Skeletal muscle tissue (tissue), 4 donors: ENCODE data around the gene SPG7. TPM values are rescaled to one million over a fixed set of nuclear protein-coding genes. Genes with fewer than 3 reads are reported as not detected.

ENCODE experiments used
- H3K27ac ChIP-seq: one replicate; pipeline ENCODE4 v1.7.0; 2013; ENCODE audit warnings: mild to moderate bottlenecking, low read depth, low read length, inconsistent platforms
- H3K27me3 ChIP-seq, 3 donors: one replicate each; pipeline ENCODE4 v1.7.0; 2013; ENCODE audit warnings: low read length in 3 of 3; ENCODE audit not compliant: control insufficient read depth in 3 of 3, insufficient read depth in 3 of 3
- H3K36me3 ChIP-seq, 3 donors: one replicate each; pipeline ENCODE4 v1.7.0; 2013; ENCODE audit warnings: low read length in 3 of 3; ENCODE audit not compliant: control insufficient read depth in 3 of 3, insufficient read depth in 3 of 3
- H3K4me1 ChIP-seq, 3 donors: one replicate each; pipeline ENCODE4 v1.7.0; 2013; ENCODE audit warnings: low read length in 3 of 3, mild to moderate bottlenecking in 3 of 3; ENCODE audit not compliant: control insufficient read depth in 3 of 3, insufficient read depth in 3 of 3
- H3K4me3 ChIP-seq, 3 donors: one replicate each; pipeline ENCODE4 v1.7.0; 2013; ENCODE audit warnings: low read length in 3 of 3
- H3K9ac ChIP-seq, 3 donors: one replicate each; pipeline ENCODE4 v1.7.0; 2013; ENCODE audit warnings: low read length in 3 of 3, mild to moderate bottlenecking in 3 of 3, moderate library complexity in 2 of 3, low read depth in 1 of 3
- H3K9me3 ChIP-seq, 3 donors: one replicate each; pipeline ENCODE4 v1.7.0; 2013; ENCODE audit warnings: low read length in 3 of 3; ENCODE audit not compliant: control insufficient read depth in 3 of 3
- total RNA-seq: library from RNA; depleted of rRNA; stranded (reverse); fragments of >200 nt; gene quantifications from one replicate; pipeline ENCODE4 v1.2.3, GENCODE V29; 2014
- donor health status: Osteomylitis.

The SPG7 gene
- total RNA-seq, 1 donor from 2014 or later = 83.0 TPM

DNA sequence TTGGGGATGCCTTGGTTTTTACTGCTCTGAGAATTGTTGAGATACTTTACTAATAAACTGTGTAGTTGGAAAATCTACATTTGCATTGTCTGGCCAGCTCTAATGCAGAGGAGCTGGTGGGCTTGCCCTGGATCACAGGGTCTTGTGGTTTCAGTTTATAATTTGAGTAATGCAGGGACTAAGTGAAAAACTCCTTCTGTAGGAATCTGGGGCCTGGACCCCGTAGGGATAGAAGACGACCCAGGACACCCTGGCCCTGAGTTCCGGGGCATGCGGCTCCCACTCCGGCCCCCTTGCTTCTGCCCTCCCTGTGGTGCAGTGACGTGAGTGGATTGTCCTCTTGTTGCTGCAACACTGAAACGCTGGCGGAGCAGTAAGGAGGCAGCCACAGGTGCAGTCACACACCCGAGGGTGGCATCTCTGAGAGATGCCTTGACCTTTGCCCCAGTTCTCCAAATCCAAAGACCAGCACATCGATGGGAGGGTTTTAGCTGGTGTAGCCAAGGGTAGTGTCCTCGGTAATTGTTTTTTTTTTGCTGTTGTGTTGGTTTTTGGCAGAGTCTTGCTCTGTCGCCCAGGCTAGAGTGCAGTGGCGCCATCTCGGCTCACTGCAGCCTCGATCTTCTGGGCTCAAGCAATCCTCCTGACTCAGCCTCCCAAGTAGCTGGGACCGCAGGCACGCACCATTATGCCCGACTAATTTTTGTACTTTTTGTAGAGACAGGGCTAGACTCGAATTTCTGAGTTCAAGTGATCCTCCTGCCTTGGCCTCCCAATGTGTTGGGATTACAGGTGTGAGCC is 49.7 kb downstream of the SPG7 start:
- Histone ChIP-seq H3K36me3 (peaks cover 39 to 57% (median 42%) of the 10 kb centered on the region in 3 donors), H3K27ac (no peak overlapping the region), H3K9ac (no peak overlapping the region), H3K4me3 (no peak overlapping the region), H3K9me3 (no peaks in the 10 kb centered on the region), H3K27me3 (no peaks in the 10 kb centered on the region), H3K4me1 (peaks cover 17 to 24% (median 18%) of the 10 kb centered on the region in 3 donors)

DNA sequence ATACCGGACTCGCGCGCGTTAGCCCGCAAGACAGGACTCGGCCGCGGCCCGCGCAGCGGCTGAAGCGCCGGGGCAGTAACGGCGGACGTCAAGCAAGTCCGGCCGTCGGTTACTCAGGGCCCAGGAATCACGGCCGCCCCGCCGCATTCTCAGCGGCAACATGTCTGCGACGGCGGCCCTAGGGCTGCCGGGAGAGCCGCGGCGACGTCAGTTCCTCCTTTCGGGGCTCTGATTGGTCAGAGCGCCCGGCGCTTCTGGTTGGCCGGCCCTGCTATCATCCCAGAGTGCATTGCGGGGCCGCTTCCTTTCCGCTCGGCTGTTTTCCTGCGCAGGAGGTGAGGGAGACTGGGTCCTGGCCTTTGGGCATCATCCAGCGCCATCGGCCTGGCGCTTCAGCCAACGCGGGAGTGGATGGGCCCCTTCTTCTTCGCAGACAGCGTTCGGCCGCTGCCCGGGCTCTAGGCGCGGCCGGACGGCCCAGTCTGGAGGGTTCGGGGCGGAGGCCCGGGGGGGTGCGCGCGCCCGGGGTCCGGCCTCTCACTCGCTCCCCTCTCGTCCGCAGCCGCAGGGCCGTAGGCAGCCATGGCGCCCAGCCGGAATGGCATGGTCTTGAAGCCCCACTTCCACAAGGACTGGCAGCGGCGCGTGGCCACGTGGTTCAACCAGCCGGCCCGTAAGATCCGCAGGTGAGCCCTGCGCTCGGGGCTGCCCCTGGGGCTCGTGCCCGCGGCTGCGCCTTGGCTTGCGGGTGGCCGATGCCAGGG is 52.4 kb downstream of the SPG7 start, which contains the start of gene RPL13:
TSS of gene RPL13 (plus strand) at position 305 of the 764 bp plus-strand sequence. CDS start at position 583, 278 bp downstream.
- H3K4me1 ChIP-seq = peaks cover 27 to 49% (median 35%) of the 10 kb centered on the region in 3 donors

DNA sequence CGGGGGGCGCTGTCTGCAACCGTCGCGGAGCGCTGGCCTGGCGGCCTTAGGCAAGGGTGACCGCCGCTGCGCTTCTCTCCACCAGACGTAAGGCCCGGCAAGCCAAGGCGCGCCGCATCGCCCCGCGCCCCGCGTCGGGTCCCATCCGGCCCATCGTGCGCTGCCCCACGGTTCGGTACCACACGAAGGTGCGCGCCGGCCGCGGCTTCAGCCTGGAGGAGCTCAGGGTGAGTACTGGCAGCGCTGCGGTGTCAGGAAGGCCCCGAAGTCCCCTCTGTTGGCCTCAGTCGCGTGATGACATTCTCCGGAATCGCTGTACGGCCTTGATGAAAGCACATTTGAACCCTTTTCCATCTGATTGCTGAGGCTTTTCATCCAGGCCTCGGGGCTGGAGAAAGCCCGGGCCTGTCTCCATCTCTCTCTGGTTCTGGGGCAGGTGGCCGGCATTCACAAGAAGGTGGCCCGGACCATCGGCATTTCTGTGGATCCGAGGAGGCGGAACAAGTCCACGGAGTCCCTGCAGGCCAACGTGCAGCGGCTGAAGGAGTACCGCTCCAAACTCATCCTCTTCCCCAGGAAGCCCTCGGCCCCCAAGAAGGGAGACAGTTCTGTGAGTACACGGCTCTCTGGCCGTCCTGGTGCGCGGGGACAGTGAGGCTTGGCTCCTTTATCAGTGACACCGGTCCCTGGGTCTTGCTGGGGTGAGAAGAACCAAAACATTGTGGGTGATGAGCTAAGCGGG is 53.1 kb downstream of the SPG7 start:
- H3K9me3 ChIP-seq = no peaks in the 10 kb centered on the region
- peak overlapping the region; percentile 95 to 99 (median 97) for H3K9ac ChIP-seq
- no peaks in the 10 kb centered on the region for H3K27me3 ChIP-seq
- H3K4me1 ChIP-seq = peaks cover 34 to 56% (median 42%) of the 10 kb centered on the region in 3 donors
- peak overlapping the region; percentile 95 for H3K27ac ChIP-seq
- peak overlapping the region; percentile 80 to 89 (median 88) for H3K4me3 ChIP-seq
- peaks cover 34 to 50% (median 44%) of the 10 kb centered on the region in 3 donors for H3K36me3 ChIP-seq

More for the DNA sequence above, 52.4 kb downstream of the SPG7 start, which contains the start of gene RPL13:
- peaks cover 42 to 57% (median 51%) of the 10 kb centered on the region in 3 donors for H3K36me3 ChIP-seq
- H3K9me3 ChIP-seq = no peaks in the 10 kb centered on the region
- peak within 1 kb of the TSS; percentile 88 to 89 (median 89) for H3K4me3 ChIP-seq
- peak within 1 kb of the TSS; percentile 95 to 99 (median 97) for H3K9ac ChIP-seq
- no peaks in the 10 kb centered on the region for H3K27me3 ChIP-seq
- peak within 1 kb of the TSS; percentile 95 for H3K27ac ChIP-seq

DNA sequence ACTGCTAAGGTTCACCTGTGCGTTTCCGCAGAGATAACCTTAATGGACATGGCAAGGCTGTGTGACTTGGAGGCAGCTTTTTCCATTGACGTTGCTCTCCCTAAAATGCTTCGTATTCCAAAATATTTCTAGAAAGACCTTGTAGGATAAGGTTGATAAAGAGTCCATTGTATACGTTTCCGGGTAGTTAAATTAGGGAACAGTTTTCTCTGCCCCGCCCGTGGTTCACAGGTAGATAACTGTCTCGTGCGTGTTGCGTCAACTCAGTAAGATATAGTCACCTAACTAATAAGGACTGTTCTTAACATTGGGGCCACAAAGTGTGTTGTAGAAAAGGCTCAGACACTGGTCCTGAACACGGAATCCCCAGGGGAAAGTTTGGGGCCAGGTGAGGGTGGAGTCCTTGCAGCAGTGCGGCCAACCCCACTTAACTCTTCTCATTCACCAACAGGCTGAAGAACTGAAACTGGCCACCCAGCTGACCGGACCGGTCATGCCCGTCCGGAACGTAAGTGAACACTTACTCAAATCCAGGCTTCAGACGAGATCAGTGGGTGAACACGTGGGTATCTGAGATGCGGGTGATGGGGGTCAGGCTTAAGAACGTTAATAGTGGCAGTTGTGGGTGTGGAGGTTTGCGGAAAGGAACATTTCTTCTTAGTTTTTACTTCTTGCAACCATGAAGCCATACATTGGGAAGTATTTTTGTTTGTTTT is 53.8 kb downstream of the SPG7 start:
- H3K4me1 ChIP-seq = peaks cover 34 to 56% (median 44%) of the 10 kb centered on the region in 3 donors
- H3K4me3 ChIP-seq = peak overlapping the region; percentile 80 to 89 (median 88)
- peak overlapping the region; percentile 95 for H3K27ac ChIP-seq
- no peaks in the 10 kb centered on the region for H3K9me3 ChIP-seq
- H3K27me3 ChIP-seq = no peaks in the 10 kb centered on the region
- peak overlapping the region; percentile 95 to 99 (median 97) for H3K9ac ChIP-seq
- H3K36me3 ChIP-seq = peaks cover 33 to 45% (median 38%) of the 10 kb centered on the region in 3 donors

DNA sequence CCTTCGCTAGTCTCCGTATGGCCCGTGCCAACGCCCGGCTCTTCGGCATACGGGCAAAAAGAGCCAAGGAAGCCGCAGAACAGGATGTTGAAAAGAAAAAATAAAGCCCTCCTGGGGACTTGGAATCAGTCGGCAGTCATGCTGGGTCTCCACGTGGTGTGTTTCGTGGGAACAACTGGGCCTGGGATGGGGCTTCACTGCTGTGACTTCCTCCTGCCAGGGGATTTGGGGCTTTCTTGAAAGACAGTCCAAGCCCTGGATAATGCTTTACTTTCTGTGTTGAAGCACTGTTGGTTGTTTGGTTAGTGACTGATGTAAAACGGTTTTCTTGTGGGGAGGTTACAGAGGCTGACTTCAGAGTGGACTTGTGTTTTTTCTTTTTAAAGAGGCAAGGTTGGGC is 54.7 kb downstream of the SPG7 start:
- no peak overlapping the region for H3K9ac ChIP-seq
- H3K4me3 ChIP-seq = no peak overlapping the region
- H3K27me3 ChIP-seq = peaks cover 0 to under 1% (median 0%) of the 10 kb centered on the region in 3 donors
- H3K4me1 ChIP-seq = peaks cover 34 to 56% (median 44%) of the 10 kb centered on the region in 3 donors
- H3K9me3 ChIP-seq = no peaks in the 10 kb centered on the region
- H3K36me3 ChIP-seq = peaks cover 33 to 40% (median 34%) of the 10 kb centered on the region in 3 donors
- H3K27ac ChIP-seq = no peak overlapping the region

DNA sequence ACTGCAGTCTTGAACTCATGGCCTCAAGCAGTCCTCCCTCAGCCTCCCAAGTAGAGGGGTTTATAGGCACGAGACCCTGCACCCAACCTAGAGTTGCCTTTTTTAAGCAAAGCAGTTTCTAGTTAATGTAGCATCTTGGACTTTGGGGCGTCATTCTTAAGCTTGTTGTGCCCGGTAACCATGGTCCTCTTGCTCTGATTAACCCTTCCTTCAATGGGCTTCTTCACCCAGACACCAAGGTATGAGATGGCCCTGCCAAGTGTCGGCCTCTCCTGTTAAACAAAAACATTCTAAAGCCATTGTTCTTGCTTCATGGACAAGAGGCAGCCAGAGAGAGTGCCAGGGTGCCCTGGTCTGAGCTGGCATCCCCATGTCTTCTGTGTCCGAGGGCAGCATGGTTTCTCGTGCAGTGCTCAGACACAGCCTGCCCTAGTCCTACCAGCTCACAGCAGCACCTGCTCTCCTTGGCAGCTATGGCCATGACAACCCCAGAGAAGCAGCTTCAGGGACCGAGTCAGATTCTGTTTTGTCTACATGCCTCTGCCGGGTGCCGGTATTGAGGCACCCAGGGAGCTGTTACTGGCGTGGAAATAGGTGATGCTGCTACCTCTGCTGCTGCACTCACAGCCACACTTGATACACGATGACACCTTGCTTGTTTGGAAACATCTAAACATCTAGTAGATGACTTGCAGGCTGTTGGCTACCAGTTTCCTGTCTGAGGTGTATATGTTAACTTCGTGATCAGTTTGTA is 55.6 kb downstream of the SPG7 start:
- no peaks in the 10 kb centered on the region for H3K9me3 ChIP-seq
- peaks cover 34 to 56% (median 44%) of the 10 kb centered on the region in 3 donors for H3K4me1 ChIP-seq
- no peak overlapping the region for H3K27ac ChIP-seq
- H3K9ac ChIP-seq = peak overlapping the region in 2 of 3 donors; percentile 7 to 50
- H3K4me3 ChIP-seq = peak overlapping the region in 1 of 3 donors; percentile 22
- H3K36me3 ChIP-seq = peaks cover 33 to 40% (median 34%) of the 10 kb centered on the region in 3 donors
- H3K27me3 ChIP-seq = peaks cover 0 to 3% (median 0%) of the 10 kb centered on the region in 3 donors

DNA sequence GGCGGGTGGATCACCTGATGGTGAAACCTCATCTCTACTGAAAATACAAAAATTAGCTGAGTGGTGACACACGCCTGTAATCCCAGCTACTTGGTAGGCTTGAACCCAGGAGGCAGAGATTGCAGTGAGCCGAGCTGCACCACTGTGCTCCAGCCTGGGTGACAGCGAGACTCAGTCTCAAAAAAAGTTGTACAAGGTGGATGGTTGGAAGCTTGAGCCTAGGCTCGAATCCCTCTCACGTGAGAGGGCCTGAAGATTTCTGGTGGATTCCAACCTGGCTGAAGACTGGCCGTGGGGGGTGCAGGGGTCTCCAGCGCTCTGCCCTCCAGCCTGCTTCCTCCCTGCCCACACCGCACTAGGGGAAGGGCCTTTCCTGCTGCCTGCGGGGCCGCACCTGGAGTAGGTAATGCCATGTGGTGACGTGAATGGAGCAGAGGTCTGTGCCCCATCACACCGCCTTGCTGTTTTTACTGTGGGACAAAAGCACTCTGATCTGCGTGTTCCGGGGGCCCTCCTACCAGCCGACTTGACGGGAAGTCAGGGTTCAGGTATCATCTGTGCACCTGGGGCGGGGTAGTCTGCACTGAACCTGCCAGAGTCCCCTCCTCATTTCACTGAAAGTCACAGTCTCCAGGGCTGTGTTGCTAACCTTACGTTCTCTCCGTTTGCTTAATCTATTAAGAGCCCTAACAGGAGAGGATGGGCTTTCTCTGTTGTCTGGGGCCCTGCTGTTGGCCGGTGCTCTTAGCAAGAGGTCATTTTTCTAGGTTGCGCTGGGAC is 56.5 kb downstream of the SPG7 start:
- Histone ChIP-seq H3K4me3 (no peak overlapping the region), H3K36me3 (peaks cover 33 to 40% (median 34%) of the 10 kb centered on the region in 3 donors), H3K9me3 (no peaks in the 10 kb centered on the region), H3K27ac (no peak overlapping the region), H3K27me3 (peaks cover 6 to 10% (median 7%) of the 10 kb centered on the region in 3 donors), H3K4me1 (peaks cover 32 to 53% (median 42%) of the 10 kb centered on the region in 3 donors), H3K9ac (peak overlapping the region in 1 of 3 donors; percentile 76)

DNA sequence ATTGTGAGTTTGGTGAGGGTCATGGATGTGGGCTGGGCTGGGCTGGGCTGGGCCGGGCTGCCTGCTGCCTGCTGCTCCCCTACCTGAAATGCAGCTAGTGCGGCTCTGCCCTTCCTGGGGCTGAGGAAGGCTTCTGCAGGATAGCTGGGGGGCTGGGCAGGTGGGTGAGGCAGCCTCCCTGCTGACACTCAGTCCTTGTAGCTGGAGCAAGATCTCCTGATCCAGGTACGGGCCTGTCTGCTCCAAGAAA is 57.0 kb downstream of the SPG7 start:
- Histone ChIP-seq H3K27ac (no peak overlapping the region), H3K9me3 (no peaks in the 10 kb centered on the region), H3K4me3 (peak overlapping the region in 1 of 3 donors; percentile 14), H3K9ac (peak overlapping the region in 2 of 3 donors; percentile 33 to 76), H3K27me3 (peaks cover 11 to 15% (median 12%) of the 10 kb centered on the region in 3 donors), H3K36me3 (peaks cover 33 to 40% (median 34%) of the 10 kb centered on the region in 3 donors), H3K4me1 (peaks cover 31 to 51% (median 41%) of the 10 kb centered on the region in 3 donors)
